Psoas muscle (tissue), 8 donors: Measurements from ENCODE around the gene HOMER1. TPM values are rescaled to one million over a fixed set of nuclear protein-coding genes. Genes with fewer than 3 reads are reported as not detected.
A peak's percentile ranks its signal among the peaks of the same experiment; 100 is the strongest.

Experiments used
- ATAC-seq, 4 donors: fragments of 200-7000 bp; cut with Tn5 transposase; one replicate each; pipeline ENCODE4 v1.9.1; 2020; ENCODE audit warnings: moderate library complexity in 3 of 4, mild to moderate bottlenecking in 2 of 4
- DNase-seq, 2 donors: peaks; one replicate each; pipeline ENCODE4 v3.0.0-alpha.2; 2020
- H3K27ac ChIP-seq: fragments of 200-600 bp; one replicate; pipeline ENCODE4 v1.8.0; 2022
- H3K27me3 ChIP-seq, 3 donors: fragments of 200-600 bp in 1 of 3; one replicate each; pipeline versions ENCODE4 v1.6.1 to v1.8.0; 2013 to 2022; ENCODE audit warnings: low read length in 2 of 3, mild to moderate bottlenecking in 2 of 3, moderate library complexity in 1 of 3; ENCODE audit not compliant: insufficient read depth in 3 of 3
- H3K36me3 ChIP-seq, 2 donors: fragments of 200-600 bp in 1 of 2; one replicate each; pipeline versions ENCODE4 v1.6.1 to v1.8.0; 2013 to 2022; ENCODE audit warnings: low read depth in 1 of 2, mild to moderate bottlenecking in 1 of 2, moderate library complexity in 1 of 2; ENCODE audit not compliant: insufficient read depth in 1 of 2
- H3K4me1 ChIP-seq: fragments of 200-600 bp; one replicate; pipeline ENCODE4 v1.8.0; 2022
- H3K4me3 ChIP-seq: fragments of 200-600 bp; one replicate; pipeline ENCODE4 v1.8.0; 2022; ENCODE audit warnings: mild to moderate bottlenecking
- H3K9me3 ChIP-seq: fragments of 200-600 bp; one replicate; pipeline ENCODE4 v1.8.0; 2022
- WGBS, 3 donors: extraction: QIAGEN DNeasy Blood & Tissue Kit; methylation state at CpG; one replicate each; pipeline versions ENCODE4 v1.1.6 to v1.1.7; 2013; 5-methylcytosine and 5-hydroxymethylcytosine counted together
- intact Hi-C, 2 donors: fragments of 100-400 bp; cut with DNase I; formaldehyde crosslinking; loops; one replicate each; pipeline versions ENCODE4 v1.11.0 to v1.14.2; 2022
- polyA plus RNA-seq, 3 donors: library from polyadenylated mRNA; stranded (reverse); fragments of 200-250 nt; gene quantifications; one replicate each; pipeline ENCODE4 v1.2.3, GENCODE V29; 2013
- total RNA-seq, 4 donors: library from RNA; stranded (reverse); fragmentation: NEBNext Ultra II Directional in 2 of 4; extraction: Animal tissue kit (Norgen Biotek cat#: 25700) in 2 of 4; gene quantifications; one replicate each; pipeline versions ENCODE4 v1.2.1 to v1.2.4, GENCODE V29; 2021 to 2023
- TF ChIP-seq, protein P1 (sequence below): fragments of 200-600 bp; IDR thresholded peaks from one replicate; pipeline ENCODE4 v1.8.0; 2022; ENCODE audit warnings: antibody characterized with exemption
- donor health status: healthy with polysubstance abuse.
- donor health status: DM: no; HTN: no; CAD: no; lungs with moderate emphysema.
- donor health status: Bipolar disorder and iron deficiency.
- donor health status: healthy.
- donor health status: DM: yes; HTN: yes; CAD: no.
- donor health status: DM: no; HTN: no; CAD: no.
- donor health status: DM: no; HTN: no; CAD: no.
- donor health status: DM: yes; HTN: yes; CAD: no.

Gene HOMER1
- total and polyA plus RNA-seq, 7 donors, result 3.2 to 52.4 (median 34.3) TPM

DNA sequence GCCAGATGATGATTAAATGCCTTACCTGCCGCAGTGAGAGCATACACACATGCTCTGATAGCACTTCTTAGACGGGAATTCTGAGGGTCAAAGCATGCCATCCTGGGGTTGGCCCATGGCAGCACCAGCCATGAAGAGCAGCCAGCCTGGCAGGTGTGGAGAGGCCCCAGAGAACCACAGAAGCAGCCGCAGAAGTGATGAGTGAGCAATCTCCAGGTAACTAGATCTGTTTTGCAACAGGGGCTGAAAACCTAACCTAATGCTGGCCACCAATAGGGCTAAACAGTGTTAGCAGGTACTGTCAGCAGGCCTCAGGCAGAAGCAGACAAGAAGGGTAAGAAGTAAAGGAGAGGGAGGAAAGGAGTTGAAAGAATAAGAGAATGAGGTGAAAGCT, 33.5 kb upstream of the HOMER1 start:
- TF ChIP-seq, protein P1, sequence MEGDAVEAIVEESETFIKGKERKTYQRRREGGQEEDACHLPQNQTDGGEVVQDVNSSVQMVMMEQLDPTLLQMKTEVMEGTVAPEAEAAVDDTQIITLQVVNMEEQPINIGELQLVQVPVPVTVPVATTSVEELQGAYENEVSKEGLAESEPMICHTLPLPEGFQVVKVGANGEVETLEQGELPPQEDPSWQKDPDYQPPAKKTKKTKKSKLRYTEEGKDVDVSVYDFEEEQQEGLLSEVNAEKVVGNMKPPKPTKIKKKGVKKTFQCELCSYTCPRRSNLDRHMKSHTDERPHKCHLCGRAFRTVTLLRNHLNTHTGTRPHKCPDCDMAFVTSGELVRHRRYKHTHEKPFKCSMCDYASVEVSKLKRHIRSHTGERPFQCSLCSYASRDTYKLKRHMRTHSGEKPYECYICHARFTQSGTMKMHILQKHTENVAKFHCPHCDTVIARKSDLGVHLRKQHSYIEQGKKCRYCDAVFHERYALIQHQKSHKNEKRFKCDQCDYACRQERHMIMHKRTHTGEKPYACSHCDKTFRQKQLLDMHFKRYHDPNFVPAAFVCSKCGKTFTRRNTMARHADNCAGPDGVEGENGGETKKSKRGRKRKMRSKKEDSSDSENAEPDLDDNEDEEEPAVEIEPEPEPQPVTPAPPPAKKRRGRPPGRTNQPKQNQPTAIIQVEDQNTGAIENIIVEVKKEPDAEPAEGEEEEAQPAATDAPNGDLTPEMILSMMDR, result no peak
- Histone ChIP-seq H3K36me3 (no peaks in the 10 kb centered on the region), H3K9me3 (no peaks in the 10 kb centered on the region), H3K27me3 (no peaks in the 10 kb centered on the region), H3K4me3 (peak overlapping the region; percentile 61), H3K27ac (peak overlapping the region; percentile 88), H3K4me1 (peaks cover 22% of the 10 kb centered on the region)
- no peak for DNase-seq
- peak; percentile 91 to 95 (median 93) for ATAC-seq
- intact Hi-C loops, result loop anchor here in 1 of 2 donors (5.0 kb wide), 1 partner anchor 35 kb away; the partner anchor contains the start of gene HOMER1
- WGBS, 3 donors, result 29 to 54% (median 31%) methylated on average over 3 of the region's 3 CpGs

DNA sequence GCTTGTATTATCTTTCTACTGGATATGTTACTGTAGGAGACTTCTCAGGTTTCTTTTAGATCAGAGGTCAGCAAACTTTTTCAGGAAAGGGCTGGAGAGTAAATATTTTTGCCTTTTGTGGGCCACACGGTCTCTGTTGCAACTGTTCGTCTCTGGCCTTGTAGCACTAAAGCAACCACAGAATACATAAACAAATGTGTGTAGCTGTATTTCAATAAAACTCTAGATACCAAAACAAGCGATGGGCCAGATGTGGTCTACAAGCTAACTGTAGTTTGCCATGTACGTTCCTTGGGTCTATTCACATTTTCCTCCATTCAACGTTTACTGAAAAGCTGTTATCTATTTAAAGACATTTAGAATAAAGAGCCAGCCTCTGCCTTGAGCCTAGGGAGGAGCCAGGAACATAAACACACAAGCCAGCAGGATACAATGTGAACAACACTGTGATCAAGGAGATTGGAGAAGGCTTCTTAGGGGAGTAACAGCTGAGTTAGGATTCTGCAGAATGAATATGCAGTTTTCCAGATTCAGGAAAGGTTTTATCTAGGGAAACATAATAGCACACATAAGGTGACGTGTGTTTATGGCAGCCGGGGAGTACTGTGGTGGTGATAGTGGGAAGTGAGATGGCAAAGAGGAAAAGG, 33.0 kb upstream of the HOMER1 start:
- Histone ChIP-seq H3K9me3 (no peaks in the 10 kb centered on the region), H3K36me3 (no peaks in the 10 kb centered on the region), H3K27ac (peak overlapping the region; percentile 88), H3K27me3 (no peaks in the 10 kb centered on the region), H3K4me3 (peak overlapping the region; percentile 61), H3K4me1 (peaks cover 22% of the 10 kb centered on the region)
- DNase-seq (no peak), ATAC-seq (peak; percentile 18 to 62 (median 46))
- TF ChIP-seq, protein P1, result no peak
- intact Hi-C loops, result loop anchor here in 1 of 2 donors (5.0 kb wide), 1 partner anchor 35 kb away; the partner anchor contains the start of gene HOMER1
- 42 to 67% (median 45%) methylated on average over 7 of the region's 7 CpGs for WGBS, 3 donors

DNA sequence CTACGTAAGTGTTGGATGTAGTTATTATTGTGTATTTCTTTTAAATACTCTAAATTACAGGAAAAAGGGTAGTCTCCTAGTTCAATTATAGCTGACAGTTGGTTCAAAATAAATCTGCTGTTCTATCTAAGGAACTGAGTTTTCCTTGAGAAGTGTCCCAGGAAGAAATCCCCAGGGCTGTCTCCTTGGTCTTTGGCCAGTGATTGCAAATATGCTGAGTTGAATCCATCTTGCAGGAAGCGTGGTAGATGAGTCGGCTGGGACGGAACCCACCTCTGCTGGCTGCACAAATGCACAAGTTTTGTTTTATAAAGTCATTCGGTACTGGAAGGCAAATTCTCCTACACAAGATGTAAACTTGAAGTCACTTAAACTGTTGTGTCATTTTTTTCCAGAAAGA, 30.2 kb upstream of the HOMER1 start:
- H3K27ac ChIP-seq, result no peak overlapping the region
- H3K9me3 ChIP-seq, result no peaks in the 10 kb centered on the region
- no peaks in the 10 kb centered on the region for H3K27me3 ChIP-seq
- DNase-seq (peak in 1 of 2 donors; percentile 44), ATAC-seq (no peak)
- TF ChIP-seq, protein P1, result no peak
- WGBS, 3 donors, result 54 to 60% (median 59%) methylated on average over 5 of the region's 5 CpGs
- no peaks in the 10 kb centered on the region for H3K36me3 ChIP-seq
- intact Hi-C loops, result no loop called here
- peaks cover 22% of the 10 kb centered on the region for H3K4me1 ChIP-seq
- no peak overlapping the region for H3K4me3 ChIP-seq

DNA sequence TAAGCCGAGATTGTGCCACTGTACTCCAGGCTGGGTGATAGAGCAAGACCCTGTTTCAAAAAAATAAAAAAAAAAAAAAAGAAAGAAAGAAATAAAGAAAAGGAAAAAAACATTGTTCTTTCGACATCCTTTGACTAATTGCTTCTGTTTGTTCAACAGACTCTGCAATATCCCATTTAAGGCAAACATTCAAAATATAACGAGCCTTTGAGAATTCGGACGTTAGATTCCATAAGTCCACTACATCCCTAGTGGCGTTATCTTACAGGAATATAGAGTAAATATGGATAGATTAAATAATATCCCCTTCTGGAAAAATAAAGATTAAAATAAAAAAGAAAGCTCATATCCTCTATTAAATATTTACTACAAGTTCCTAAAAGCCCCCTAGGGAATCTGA, 27.0 kb upstream of the HOMER1 start:
- TF ChIP-seq, protein P1, result no peak

More for the DNA sequence above, 27.0 kb upstream of the HOMER1 start:
- intact Hi-C loops, result no loop called here
- 73 to 79% (median 77%) methylated on average over 6 of the region's 6 CpGs for WGBS, 3 donors
- Histone ChIP-seq H3K36me3 (no peaks in the 10 kb centered on the region), H3K4me1 (peaks cover 4% of the 10 kb centered on the region), H3K9me3 (no peaks in the 10 kb centered on the region), H3K27me3 (no peaks in the 10 kb centered on the region), H3K4me3 (no peak overlapping the region), H3K27ac (no peak overlapping the region)
- DNase-seq, result no peak
- ATAC-seq, result no peak
